ENCODE results near the gene PRKCH.

PRKCH gene

DNA sequence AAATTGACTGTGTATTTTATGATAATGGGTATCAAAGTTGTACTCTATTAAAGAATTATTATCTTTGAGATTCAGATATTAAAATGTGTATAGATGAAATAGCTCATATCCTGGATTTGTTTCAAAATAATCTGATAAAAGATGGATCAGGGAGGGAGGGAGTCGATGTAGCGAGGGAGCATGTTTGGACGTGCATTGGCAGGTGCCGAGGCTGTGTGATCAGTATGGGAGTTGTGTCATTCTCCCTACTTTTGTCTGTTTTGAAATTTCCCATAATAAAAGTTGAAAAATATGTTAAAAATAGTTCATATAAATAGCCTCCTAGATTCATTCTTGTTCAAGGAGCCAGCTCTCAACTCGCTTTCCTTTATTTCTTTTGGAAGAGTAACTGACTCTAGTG, 202.4 kb downstream of the PRKCH start:
- TF ChIP-seq, protein P1, sequence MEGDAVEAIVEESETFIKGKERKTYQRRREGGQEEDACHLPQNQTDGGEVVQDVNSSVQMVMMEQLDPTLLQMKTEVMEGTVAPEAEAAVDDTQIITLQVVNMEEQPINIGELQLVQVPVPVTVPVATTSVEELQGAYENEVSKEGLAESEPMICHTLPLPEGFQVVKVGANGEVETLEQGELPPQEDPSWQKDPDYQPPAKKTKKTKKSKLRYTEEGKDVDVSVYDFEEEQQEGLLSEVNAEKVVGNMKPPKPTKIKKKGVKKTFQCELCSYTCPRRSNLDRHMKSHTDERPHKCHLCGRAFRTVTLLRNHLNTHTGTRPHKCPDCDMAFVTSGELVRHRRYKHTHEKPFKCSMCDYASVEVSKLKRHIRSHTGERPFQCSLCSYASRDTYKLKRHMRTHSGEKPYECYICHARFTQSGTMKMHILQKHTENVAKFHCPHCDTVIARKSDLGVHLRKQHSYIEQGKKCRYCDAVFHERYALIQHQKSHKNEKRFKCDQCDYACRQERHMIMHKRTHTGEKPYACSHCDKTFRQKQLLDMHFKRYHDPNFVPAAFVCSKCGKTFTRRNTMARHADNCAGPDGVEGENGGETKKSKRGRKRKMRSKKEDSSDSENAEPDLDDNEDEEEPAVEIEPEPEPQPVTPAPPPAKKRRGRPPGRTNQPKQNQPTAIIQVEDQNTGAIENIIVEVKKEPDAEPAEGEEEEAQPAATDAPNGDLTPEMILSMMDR (IDR thresholded peaks at IDR 0.05; ENCODE audit: low read depth, low read length) = no peak
- no peak overlapping the region for H3K4me3 ChIP-seq (ENCODE audit: low read depth, low read length)

DNA sequence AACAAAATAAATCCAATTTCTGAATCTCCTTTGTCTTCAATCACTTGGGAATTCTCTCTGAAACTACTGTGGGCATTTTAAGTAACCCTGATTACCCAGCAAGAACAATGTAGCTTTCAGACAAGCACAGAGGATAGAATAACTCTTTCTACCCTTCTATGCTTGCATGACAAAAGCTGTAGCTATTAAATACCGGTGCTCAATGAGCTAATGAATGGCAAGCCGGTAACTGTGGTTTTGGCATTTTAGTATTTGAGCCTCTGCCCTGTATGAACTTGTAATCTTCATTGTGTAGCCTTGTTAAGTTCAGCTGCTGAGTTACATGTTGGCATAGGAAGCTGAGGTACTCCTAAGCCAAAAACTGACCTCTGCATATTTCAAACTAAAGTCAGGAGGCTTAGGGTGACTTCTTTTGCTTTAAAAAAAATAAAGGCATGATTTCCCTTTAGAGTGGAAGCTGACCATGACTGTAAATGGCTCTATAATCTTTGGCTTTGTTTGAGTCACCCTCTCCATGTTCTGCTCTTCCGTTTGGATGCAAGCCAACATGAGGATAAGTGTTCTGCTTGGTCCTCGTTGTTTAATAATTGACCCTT, 202.9 kb downstream of the PRKCH start:
- no peak overlapping the region for H3K4me3 ChIP-seq (ENCODE audit: low read depth, low read length)
- TF ChIP-seq, protein P1 (IDR thresholded peaks at IDR 0.05; ENCODE audit: low read depth, low read length) = no peak

DNA sequence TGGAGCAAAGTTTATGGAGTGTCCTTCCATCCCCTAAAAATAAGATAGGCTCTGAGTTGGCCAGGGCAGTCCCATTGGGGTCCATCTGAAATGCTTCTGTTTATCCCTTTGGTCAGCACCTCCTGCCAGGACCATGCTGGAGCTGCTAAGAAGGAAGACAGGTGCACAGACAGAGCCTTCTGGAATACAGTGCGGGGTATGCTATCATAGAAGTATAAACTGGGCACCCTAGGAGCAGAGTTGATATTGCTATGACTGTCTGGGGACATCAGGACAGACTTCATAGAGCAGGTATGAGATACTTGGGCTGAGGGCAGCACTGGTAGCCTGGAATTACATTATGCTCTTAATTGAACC, 203.5 kb downstream of the PRKCH start:
- H3K4me3 ChIP-seq (ENCODE audit: low read depth, low read length) = no peak overlapping the region
- TF ChIP-seq, protein P1 (IDR thresholded peaks at IDR 0.05; ENCODE audit: low read depth, low read length) = no peak

DNA sequence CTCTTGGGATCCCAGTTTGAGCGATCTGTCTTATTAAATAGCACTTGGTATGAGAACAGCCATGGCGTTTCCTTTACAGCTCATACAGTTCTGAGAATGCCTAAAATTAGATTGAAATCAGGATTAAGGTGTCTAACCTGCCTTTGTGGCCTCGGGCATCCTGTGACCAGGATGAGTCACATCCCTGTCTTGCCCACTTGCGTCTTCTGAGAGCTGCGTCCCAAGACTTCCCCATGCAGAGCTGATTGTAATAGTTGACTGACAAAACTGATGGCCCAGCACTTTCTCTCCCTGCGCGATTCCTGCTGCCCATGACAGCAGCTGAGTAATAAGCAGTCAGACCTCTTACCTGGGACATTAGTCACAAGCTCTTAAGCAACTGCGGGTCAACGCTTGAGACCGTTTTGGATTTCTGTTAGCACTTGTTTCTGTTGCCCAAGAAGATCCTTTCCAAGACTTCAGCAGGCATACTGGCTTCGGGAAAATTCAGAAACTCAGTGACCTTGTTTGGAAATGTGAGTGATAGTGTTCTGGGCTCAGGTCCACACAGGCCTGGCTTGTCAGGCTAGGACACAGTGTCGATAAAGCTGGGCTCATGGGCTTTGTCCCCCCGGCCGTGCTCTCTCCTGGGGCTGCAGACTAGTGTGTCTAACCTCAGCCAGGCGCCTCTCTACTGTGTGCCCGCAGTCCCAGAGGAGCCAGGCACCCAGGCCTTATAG, 204.1 kb downstream of the PRKCH start:
- TF ChIP-seq, protein P1 (IDR thresholded peaks at IDR 0.05; ENCODE audit: low read depth, low read length) = no peak
- H3K4me3 ChIP-seq (ENCODE audit: low read depth, low read length) = no peak overlapping the region

DNA sequence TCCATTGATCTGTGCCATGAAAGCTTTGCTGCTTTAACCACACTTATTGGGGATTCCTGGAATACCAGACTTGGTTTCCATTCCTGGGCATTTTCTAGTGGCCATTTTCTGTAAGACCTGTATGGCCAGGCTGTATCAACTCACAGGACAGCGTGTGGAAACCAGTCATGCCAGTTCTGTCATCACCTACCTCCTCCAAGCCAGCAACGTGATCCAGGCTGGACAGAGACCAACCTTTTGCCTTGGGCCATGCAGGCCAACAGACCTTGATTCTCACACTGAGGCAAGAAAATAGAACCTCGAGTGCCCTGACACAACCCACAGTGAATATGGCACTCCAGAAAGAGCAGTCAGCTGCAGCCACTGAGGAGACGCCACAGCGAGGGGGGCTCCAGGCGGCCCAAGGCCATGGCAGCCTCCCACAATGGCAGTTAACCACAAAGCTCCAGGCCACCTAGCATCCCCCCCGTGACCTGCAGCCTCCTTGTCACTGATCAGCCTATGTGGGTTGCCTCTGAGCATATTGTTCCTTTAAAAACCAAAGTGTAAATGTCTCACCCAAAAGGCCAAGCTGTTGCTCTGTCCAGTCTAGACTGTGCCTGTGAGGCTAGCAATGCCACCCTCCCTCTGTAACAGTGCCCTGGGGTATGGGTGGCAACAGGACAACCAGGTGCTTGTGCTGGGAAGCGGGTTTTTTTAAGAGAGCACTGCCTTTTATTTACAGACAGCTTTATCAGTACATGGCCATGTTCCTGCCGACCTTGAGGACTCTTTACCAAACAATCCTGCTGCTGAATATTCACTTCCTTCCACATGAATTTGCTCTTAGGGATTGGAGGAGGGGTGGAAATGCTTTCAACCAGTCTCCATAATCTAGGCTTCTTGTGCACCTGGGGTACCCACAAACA, 205.3 kb downstream of the PRKCH start:
- TF ChIP-seq, protein P1 (IDR thresholded peaks at IDR 0.05; ENCODE audit: low read depth, low read length) = no peak
- H3K4me3 ChIP-seq (ENCODE audit: low read depth, low read length) = no peak overlapping the region

GRCh38 chr14:61527325-61528100, 206.1 kb downstream of the PRKCH start:
- H3K4me3 ChIP-seq (ENCODE audit: low read depth, low read length) = no peak overlapping the region
- TF ChIP-seq, protein P1 (IDR thresholded peaks at IDR 0.05; ENCODE audit: low read depth, low read length) = no peak

Data from WI38 (cell line).